Measurements from ENCODE around the gene EFNB1. TPM values are rescaled to one million over a fixed set of nuclear protein-coding genes. Genes with fewer than 3 reads are reported as not detected.
A peak's percentile ranks its signal among the peaks of the same experiment; 100 is the strongest.

EFNB1 gene
- total RNA-seq, 1 donor from 2014 or later: 7.3 TPM

GRCh38 chrX:68820476-68821110 is 8.2 kb upstream of the EFNB1 start:
- DNase-seq (ENCODE audit: low spot score): no peak
- peaks cover 5% of the 10 kb centered on the region for H3K27me3 Mint-ChIP-seq (ENCODE audit: insufficient read depth)
- H3K36me3 Mint-ChIP-seq (ENCODE audit: low read depth): no peaks in the 10 kb centered on the region
- H3K4me3 Mint-ChIP-seq: no peak overlapping the region
- intact Hi-C loops (cut with micrococcal nuclease): no loop called here
- peaks cover 4% of the 10 kb centered on the region for H3K4me1 Mint-ChIP-seq (ENCODE audit: low read depth)
- H3K27ac Mint-ChIP-seq: no peak overlapping the region
- no peaks in the 10 kb centered on the region for H3K9me3 Mint-ChIP-seq

DNA sequence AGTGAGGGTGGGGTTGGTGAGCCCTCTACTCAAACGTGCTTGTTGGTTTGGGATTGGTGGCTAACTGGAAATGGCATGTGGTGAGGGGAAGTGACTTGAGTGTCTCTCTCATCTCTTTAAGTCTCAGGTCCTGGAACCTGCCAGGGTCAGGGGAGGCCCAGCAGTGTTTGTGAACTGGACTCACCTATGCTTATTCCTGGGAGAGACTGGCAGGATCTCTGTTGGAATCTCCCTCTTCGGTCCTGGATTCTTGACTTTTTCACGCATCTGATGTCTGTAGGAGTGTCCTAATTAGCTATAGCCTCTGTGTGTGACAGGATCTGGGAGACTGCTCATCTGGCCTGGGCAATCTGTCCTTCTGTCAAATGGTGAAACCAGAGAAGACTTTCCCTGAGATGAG is 7.2 kb upstream of the EFNB1 start:
- H3K9me3 Mint-ChIP-seq: no peaks in the 10 kb centered on the region
- no peak for DNase-seq (ENCODE audit: low spot score)
- H3K27me3 Mint-ChIP-seq (ENCODE audit: insufficient read depth): peaks cover 5% of the 10 kb centered on the region
- no peaks in the 10 kb centered on the region for H3K36me3 Mint-ChIP-seq (ENCODE audit: low read depth)
- peaks cover 5% of the 10 kb centered on the region for H3K4me1 Mint-ChIP-seq (ENCODE audit: low read depth)
- H3K27ac Mint-ChIP-seq: no peak overlapping the region
- H3K4me3 Mint-ChIP-seq: no peak overlapping the region
- intact Hi-C loops (cut with micrococcal nuclease): loop anchor here (1.0 kb wide), 1 partner anchor 401 kb away; no protein-coding TSS in a partner anchor

DNA sequence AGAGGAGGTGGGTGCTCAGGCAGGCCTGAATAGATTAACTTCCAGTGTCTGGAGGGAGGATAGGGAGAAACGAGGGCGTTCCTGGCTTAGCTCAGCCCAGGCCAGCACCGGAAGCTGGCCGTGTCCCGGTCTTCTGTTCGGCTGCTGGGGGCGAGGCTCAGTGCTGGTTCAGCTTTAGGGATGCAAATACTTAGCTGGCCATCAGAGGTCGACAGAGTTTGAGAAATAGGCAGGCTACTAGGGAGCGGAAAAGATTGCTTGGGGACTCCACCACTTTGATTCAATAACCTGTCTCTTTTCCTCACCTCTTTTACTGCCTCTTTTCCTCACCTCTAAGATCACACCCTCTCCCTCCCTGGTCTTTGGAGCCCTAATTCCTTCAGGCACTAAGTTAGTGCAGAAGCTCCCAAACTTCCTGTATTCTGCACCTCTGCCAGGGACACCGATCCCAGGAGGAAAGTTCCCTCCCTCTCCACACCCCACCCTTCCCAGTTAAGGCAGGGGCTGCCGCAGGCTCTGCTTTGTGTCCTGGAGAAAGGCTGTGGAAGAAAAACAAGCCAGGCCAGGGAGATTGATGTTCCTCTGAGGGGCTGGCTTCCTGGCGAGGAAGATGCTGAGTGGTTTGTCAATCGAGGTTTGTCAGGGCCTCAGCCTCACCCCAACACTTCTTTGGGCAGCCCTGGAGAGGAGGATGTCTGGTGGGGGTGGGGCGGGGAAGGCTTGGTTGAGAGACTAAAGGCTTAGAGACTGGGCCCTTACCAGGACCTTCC is 6.0 kb upstream of the EFNB1 start:
- Mint-ChIP-seq H3K9me3 (no peaks in the 10 kb centered on the region), H3K27me3 (ENCODE audit: insufficient read depth) (peaks cover 2% of the 10 kb centered on the region), H3K27ac (no peak overlapping the region), H3K4me1 (ENCODE audit: low read depth) (peaks cover 8% of the 10 kb centered on the region), H3K36me3 (ENCODE audit: low read depth) (no peaks in the 10 kb centered on the region), H3K4me3 (no peak overlapping the region)
- intact Hi-C loops (cut with micrococcal nuclease): loop anchor here (1.0 kb wide), 1 partner anchor 399 kb away; no protein-coding TSS in a partner anchor
- DNase-seq (ENCODE audit: low spot score): no peak

GRCh38 chrX:68823413-68824151 is 5.2 kb upstream of the EFNB1 start:
- DNase-seq (ENCODE audit: low spot score): no peak
- Mint-ChIP-seq H3K27ac (no peak overlapping the region), H3K4me3 (no peak overlapping the region), H3K9me3 (no peaks in the 10 kb centered on the region), H3K4me1 (ENCODE audit: low read depth) (peaks cover 15% of the 10 kb centered on the region), H3K36me3 (ENCODE audit: low read depth) (no peaks in the 10 kb centered on the region), H3K27me3 (ENCODE audit: insufficient read depth) (peaks cover 3% of the 10 kb centered on the region)
- intact Hi-C loops (cut with micrococcal nuclease): loop anchor here (1.0 kb wide), 1 partner anchor 90 kb away; no protein-coding TSS in a partner anchor

DNA sequence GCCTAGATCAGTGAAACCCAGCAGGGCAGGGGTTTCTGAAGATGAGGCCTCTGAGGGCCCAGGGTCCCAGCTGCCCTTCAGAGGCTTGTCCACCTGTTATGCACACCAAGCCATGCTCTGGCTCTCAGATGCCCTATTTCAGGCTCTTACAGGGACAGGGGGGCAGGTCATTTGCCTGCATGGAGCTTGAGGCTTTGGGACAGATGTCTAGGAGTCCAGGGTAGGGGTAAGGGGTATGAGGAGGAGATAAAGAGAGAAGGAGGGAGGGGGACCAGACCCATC is 4.7 kb upstream of the EFNB1 start:
- intact Hi-C loops (cut with micrococcal nuclease): loop anchor here (1.0 kb wide), 1 partner anchor 91 kb away; no protein-coding TSS in a partner anchor
- no peak overlapping the region for H3K27ac Mint-ChIP-seq

GRCh38 chrX:68824565-68825125 is 4.2 kb upstream of the EFNB1 start:
- no peak for DNase-seq (ENCODE audit: low spot score)
- peaks cover 5% of the 10 kb centered on the region for H3K27me3 Mint-ChIP-seq (ENCODE audit: insufficient read depth)

More for the DNA sequence above, 4.7 kb upstream of the EFNB1 start:
- Mint-ChIP-seq H3K36me3 (ENCODE audit: low read depth) (no peaks in the 10 kb centered on the region), H3K27me3 (ENCODE audit: insufficient read depth) (peaks cover 5% of the 10 kb centered on the region), H3K4me1 (ENCODE audit: low read depth) (peaks cover 18% of the 10 kb centered on the region), H3K4me3 (no peak overlapping the region), H3K9me3 (no peaks in the 10 kb centered on the region)
- no peak for DNase-seq (ENCODE audit: low spot score)

GRCh38 chrX:68826113-68826980 is 2.5 kb upstream of the EFNB1 start:
- intact Hi-C loops (cut with micrococcal nuclease): loop anchor here (5.0 kb wide), 2 partner anchors 324 to 561 kb away; no protein-coding TSS in a partner anchor
- no peaks in the 10 kb centered on the region for H3K36me3 Mint-ChIP-seq (ENCODE audit: low read depth)
- no peak overlapping the region for H3K27ac Mint-ChIP-seq
- H3K27me3 Mint-ChIP-seq (ENCODE audit: insufficient read depth): peaks cover 8% of the 10 kb centered on the region
- no peaks in the 10 kb centered on the region for H3K9me3 Mint-ChIP-seq
- peaks cover 18% of the 10 kb centered on the region for H3K4me1 Mint-ChIP-seq (ENCODE audit: low read depth)
- no peak for DNase-seq (ENCODE audit: low spot score)
- no peak overlapping the region for H3K4me3 Mint-ChIP-seq

More at GRCh38 chrX:68824565-68825125, 4.2 kb upstream of the EFNB1 start:
- Mint-ChIP-seq H3K4me3 (no peak overlapping the region), H3K27ac (no peak overlapping the region), H3K4me1 (ENCODE audit: low read depth) (peaks cover 18% of the 10 kb centered on the region), H3K9me3 (no peaks in the 10 kb centered on the region), H3K36me3 (ENCODE audit: low read depth) (no peaks in the 10 kb centered on the region)
- intact Hi-C loops (cut with micrococcal nuclease): loop anchor here (1.0 to 5.0 kb wide), 3 partner anchors 91 to 563 kb away; no protein-coding TSS in a partner anchor

GRCh38 chrX:68827256-68827655 is 1.6 kb upstream of the EFNB1 start:
- peaks cover 14% of the 10 kb centered on the region for H3K27me3 Mint-ChIP-seq (ENCODE audit: insufficient read depth)
- intact Hi-C loops (cut with micrococcal nuclease): loop anchor here (1.0 to 5.0 kb wide), 3 partner anchors 325 to 560 kb away; no protein-coding TSS in a partner anchor
- DNase-seq (ENCODE audit: low spot score): no peak

GRCh38 chrX:68827848-68828624 is 785 bp upstream of the EFNB1 start:
- intact Hi-C loops (cut with micrococcal nuclease): loop anchor here (1.0 to 5.0 kb wide), 6 partner anchors 326 to 1305 kb away; partner anchors contain the start of genes IGBP1 and PJA1
- H3K27ac Mint-ChIP-seq: peak overlapping the region; percentile 69

More at GRCh38 chrX:68827256-68827655, 1.6 kb upstream of the EFNB1 start:
- Mint-ChIP-seq H3K4me3 (no peak overlapping the region), H3K9me3 (no peaks in the 10 kb centered on the region), H3K27ac (no peak overlapping the region), H3K4me1 (ENCODE audit: low read depth) (peaks cover 23% of the 10 kb centered on the region), H3K36me3 (ENCODE audit: low read depth) (no peaks in the 10 kb centered on the region)

GRCh38 chrX:68829582-68830418 is 979 bp downstream of the EFNB1 start:
- peaks cover 23% of the 10 kb centered on the region for H3K4me1 Mint-ChIP-seq (ENCODE audit: low read depth)
- H3K27me3 Mint-ChIP-seq (ENCODE audit: insufficient read depth): peaks cover 15% of the 10 kb centered on the region
- no peaks in the 10 kb centered on the region for H3K36me3 Mint-ChIP-seq (ENCODE audit: low read depth)
- no peaks in the 10 kb centered on the region for H3K9me3 Mint-ChIP-seq
- no peak overlapping the region for H3K27ac Mint-ChIP-seq
- DNase-seq (ENCODE audit: low spot score): no peak
- intact Hi-C loops (cut with micrococcal nuclease): loop anchor here (2.0 to 5.0 kb wide), 4 partner anchors 327 to 1303 kb away; partner anchors contain the start of genes IGBP1 and PJA1
- H3K4me3 Mint-ChIP-seq: peak overlapping the region; percentile 80

More at GRCh38 chrX:68827848-68828624, 785 bp upstream of the EFNB1 start:
- peak overlapping the region; percentile 93 for H3K4me3 Mint-ChIP-seq
- H3K4me1 Mint-ChIP-seq (ENCODE audit: low read depth): peaks cover 23% of the 10 kb centered on the region
- no peaks in the 10 kb centered on the region for H3K9me3 Mint-ChIP-seq
- DNase-seq (ENCODE audit: low spot score): peak; percentile 62
- H3K27me3 Mint-ChIP-seq (ENCODE audit: insufficient read depth): peaks cover 16% of the 10 kb centered on the region
- no peaks in the 10 kb centered on the region for H3K36me3 Mint-ChIP-seq (ENCODE audit: low read depth)

All from activated T-helper 1 cell treated with anti-CD3 and anti-CD28 coated beads, Interleukin-12 subunit alpha, Interleukin-12 subunit beta, Interleukin-2, Interleukin-4 antibody, amounts not matched to agents 30 ng/mL and 10 ng/mL and 1 ng/mL, durations not matched to agents 14 hours and 24 hours and 36 hours (primary cell).